ENCODE results near the gene BCAS4. TPM values are rescaled to one million over a fixed set of nuclear protein-coding genes. Genes with fewer than 3 reads are reported as not detected.
A peak's percentile ranks its signal among the peaks of the same experiment; 100 is the strongest.
"Not testable (repeated sequence)": the region's sequence is repeated elsewhere in the genome, so short reads cannot be mapped to it uniquely, and the experiment has no call there.

BCAS4 gene
- total RNA-seq, 2 donors from 2014 or later, result 7.7 to 10.2 TPM

- H3K36me3 ChIP-seq, result no peaks in the 10 kb centered on the region
- TF ChIP-seq CTCF (IDR thresholded peaks at IDR 0.05), result no peak
- no peaks in the 10 kb centered on the region for H3K9me3 ChIP-seq
- ATAC-seq (ENCODE audit: insufficient number of reproducible peaks, low FRiP score, low read depth), result no peak
- H3K27me3 ChIP-seq (replicated peaks; ENCODE audit: insufficient read depth), result no peaks in the 10 kb centered on the region
- DNase-seq (ENCODE audit: low spot score), result no peak
- H3K4me1 ChIP-seq (ENCODE audit: control insufficient read depth in 1 of 2, low read depth in 2 of 2), result peaks cover 7 to 13% of the 10 kb centered on the region in 2 donors
- H3K27ac ChIP-seq, result no peak overlapping the region
- no peak overlapping the region for H3K4me3 ChIP-seq
Observed at GRCh38 chr20:50759678-50760077, 35.2 kb upstream of the BCAS4 start.

DNA sequence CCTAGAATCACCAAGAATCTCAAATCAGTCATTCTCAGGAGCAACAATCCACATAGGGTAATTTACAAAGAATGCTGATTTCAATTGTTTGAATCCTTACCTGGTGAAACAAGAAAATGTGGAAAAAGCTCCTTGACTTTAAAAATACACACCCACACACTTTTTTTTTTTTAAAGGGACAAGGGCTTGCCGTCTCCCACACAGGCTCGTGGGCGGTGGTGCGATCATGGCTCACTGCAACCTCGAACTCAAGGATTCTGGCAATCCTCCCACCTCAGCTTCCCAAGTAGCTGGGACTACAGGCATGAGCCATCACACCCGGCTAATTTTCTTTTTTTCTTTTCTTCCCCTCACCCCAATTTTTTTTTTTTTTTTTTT, 32.8 kb upstream of the BCAS4 start:
- ATAC-seq (ENCODE audit: insufficient number of reproducible peaks, low FRiP score, low read depth), result no peak
- peak overlapping the region in 1 of 2 donors; percentile 24 for H3K27ac ChIP-seq
- no peak for DNase-seq (ENCODE audit: low spot score)
- TF ChIP-seq CTCF (IDR thresholded peaks at IDR 0.05), result no peak
- H3K4me3 ChIP-seq, result no peak overlapping the region
- H3K27me3 ChIP-seq (replicated peaks; ENCODE audit: insufficient read depth), result no peaks in the 10 kb centered on the region
- H3K9me3 ChIP-seq, result no peaks in the 10 kb centered on the region
- H3K4me1 ChIP-seq (ENCODE audit: control insufficient read depth in 1 of 2, low read depth in 2 of 2), result peaks cover 7 to 13% of the 10 kb centered on the region in 2 donors
- no peaks in the 10 kb centered on the region for H3K36me3 ChIP-seq

- ATAC-seq (ENCODE audit: insufficient number of reproducible peaks, low FRiP score, low read depth) (peak; percentile 63), DNase-seq (ENCODE audit: low spot score) (peak; percentile 51)
- H3K27me3 ChIP-seq (replicated peaks; ENCODE audit: insufficient read depth), result no peaks in the 10 kb centered on the region
- H3K4me1 ChIP-seq (ENCODE audit: control insufficient read depth in 1 of 2, low read depth in 2 of 2), result peaks cover 7 to 13% of the 10 kb centered on the region in 2 donors
- TF ChIP-seq CTCF (IDR thresholded peaks at IDR 0.05), result no peak
- H3K9me3 ChIP-seq, result no peaks in the 10 kb centered on the region
- H3K27ac ChIP-seq, result peak overlapping the region in 1 of 2 donors; percentile 24
- no peak overlapping the region for H3K4me3 ChIP-seq
- H3K36me3 ChIP-seq, result no peaks in the 10 kb centered on the region
Observed at GRCh38 chr20:50762435-50763220, 32.2 kb upstream of the BCAS4 start.

- peaks cover 7 to 13% of the 10 kb centered on the region in 2 donors for H3K4me1 ChIP-seq (ENCODE audit: control insufficient read depth in 1 of 2, low read depth in 2 of 2)
- DNase-seq (ENCODE audit: low spot score); H3K4me3 ChIP-seq; H3K27ac ChIP-seq; H3K27me3 ChIP-seq (replicated peaks; ENCODE audit: insufficient read depth); H3K36me3 ChIP-seq; ATAC-seq (ENCODE audit: insufficient number of reproducible peaks, low FRiP score, low read depth); H3K9me3 ChIP-seq: not testable (repeated sequence)
Observed at GRCh38 chr20:50763550-50764458, 31.1 kb upstream of the BCAS4 start.

DNA sequence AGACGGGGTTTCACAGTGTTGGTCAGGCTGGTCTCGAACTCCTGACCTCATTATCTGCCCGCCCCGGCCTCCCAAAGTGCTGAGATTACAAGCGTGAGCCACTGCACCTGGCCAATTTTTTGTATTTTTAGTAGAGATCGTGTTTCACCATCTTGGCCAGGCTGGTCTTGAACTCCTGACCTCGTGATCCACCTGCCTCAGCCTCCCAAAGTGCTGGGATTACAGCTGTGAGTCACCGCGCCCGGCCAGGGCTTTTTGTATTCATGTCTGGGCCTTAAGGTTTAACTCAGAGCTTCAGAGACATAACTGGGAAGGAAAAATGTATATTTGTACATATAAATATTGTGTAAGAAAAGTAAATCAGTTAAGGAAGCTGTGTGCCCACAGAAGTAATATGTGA, 29.6 kb upstream of the BCAS4 start:
- H3K27ac ChIP-seq; ATAC-seq (ENCODE audit: insufficient number of reproducible peaks, low FRiP score, low read depth); H3K9me3 ChIP-seq; DNase-seq (ENCODE audit: low spot score); H3K4me3 ChIP-seq; H3K36me3 ChIP-seq; H3K27me3 ChIP-seq (replicated peaks; ENCODE audit: insufficient read depth): not testable (repeated sequence)
- H3K4me1 ChIP-seq (ENCODE audit: control insufficient read depth in 1 of 2, low read depth in 2 of 2), result peaks cover 7 to 13% of the 10 kb centered on the region in 2 donors

GRCh38 chr20:50765674-50766073, 29.2 kb upstream of the BCAS4 start:
- H3K27ac ChIP-seq, result no peak overlapping the region
- H3K4me1 ChIP-seq (ENCODE audit: control insufficient read depth in 1 of 2, low read depth in 2 of 2), result peaks cover 7 to 13% of the 10 kb centered on the region in 2 donors
- no peak for DNase-seq (ENCODE audit: low spot score)
- H3K4me3 ChIP-seq, result no peak overlapping the region
- H3K27me3 ChIP-seq (replicated peaks; ENCODE audit: insufficient read depth), result no peaks in the 10 kb centered on the region
- no peak for TF ChIP-seq CTCF (IDR thresholded peaks at IDR 0.05)
- H3K9me3 ChIP-seq, result no peaks in the 10 kb centered on the region
- no peak for ATAC-seq (ENCODE audit: insufficient number of reproducible peaks, low FRiP score, low read depth)
- no peaks in the 10 kb centered on the region for H3K36me3 ChIP-seq

GRCh38 chr20:50766955-50767809, 27.7 kb upstream of the BCAS4 start:
- not testable (repeated sequence) for H3K4me1 ChIP-seq (ENCODE audit: control insufficient read depth in 1 of 2, low read depth in 2 of 2); H3K9me3 ChIP-seq; DNase-seq (ENCODE audit: low spot score); ATAC-seq (ENCODE audit: insufficient number of reproducible peaks, low FRiP score, low read depth); H3K36me3 ChIP-seq; H3K4me3 ChIP-seq; H3K27ac ChIP-seq; H3K27me3 ChIP-seq (replicated peaks; ENCODE audit: insufficient read depth)

DNA sequence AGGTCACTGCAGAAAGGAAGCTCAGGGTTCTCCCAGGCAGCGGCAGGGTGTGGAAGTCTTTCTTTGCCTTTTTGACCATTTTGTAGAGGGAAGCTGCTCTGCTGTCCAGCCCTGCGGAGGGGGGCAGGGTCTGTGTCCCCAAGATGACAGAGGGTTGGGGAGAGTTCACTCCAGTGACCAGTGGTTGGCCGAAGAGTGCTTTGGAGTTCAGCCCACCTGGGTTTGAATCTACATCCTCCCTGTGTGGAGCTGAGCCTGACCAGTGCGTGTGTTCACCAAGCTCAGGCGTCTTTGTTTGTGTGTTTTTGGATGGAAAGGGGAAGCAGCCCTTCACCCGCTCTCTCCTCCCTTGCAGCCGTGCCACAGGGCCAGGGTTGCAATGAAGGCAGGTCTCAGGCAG, 25.9 kb upstream of the BCAS4 start:
- not testable (repeated sequence) for ATAC-seq (ENCODE audit: insufficient number of reproducible peaks, low FRiP score, low read depth); H3K36me3 ChIP-seq; H3K9me3 ChIP-seq; H3K4me1 ChIP-seq (ENCODE audit: control insufficient read depth in 1 of 2, low read depth in 2 of 2); H3K4me3 ChIP-seq; DNase-seq (ENCODE audit: low spot score); H3K27me3 ChIP-seq (replicated peaks; ENCODE audit: insufficient read depth); H3K27ac ChIP-seq
